Skeletal muscle cell (primary cell): ENCODE measurements around the gene TEX38.
"Not testable (repeated sequence)": the region's sequence is repeated elsewhere in the genome, so short reads cannot be mapped to it uniquely, and the experiment has no call there.

Experiments
- DNase-seq: peaks from one replicate; pipeline ENCODE4 v3.0.0-alpha.2; 2010; ENCODE audit warnings: low read depth
- H3K4me3 ChIP-seq: 2 replicates; pipeline ENCODE4 v1.5.1; 2011; ENCODE audit warnings: low read depth, mild to moderate bottlenecking, control low read depth, low read length, moderate library complexity

Gene TEX38

GRCh38 chr1:46671554-46671953 lies at the start of gene TEX38:
Gene TEX38, plus strand, starts transcription at chr1:46671854. Its CDS starts 81 bp downstream, at chr1:46671935.
- DNase-seq, result no peak
- H3K4me3 ChIP-seq, result no peak within 1 kb of the TSS

- no peak overlapping the region for H3K4me3 ChIP-seq
- no peak for DNase-seq
Observed at GRCh38 chr1:46621930-46622329, 49.7 kb upstream of the TEX38 start.

- DNase-seq, result no peak
Observed at GRCh38 chr1:46622344-46622743, 49.3 kb upstream of the TEX38 start.

GRCh38 chr1:46623743-46624644 lies 47.7 kb upstream of the TEX38 start:
- H3K4me3 ChIP-seq, result no peak overlapping the region
- DNase-seq, result no peak

More at GRCh38 chr1:46622344-46622743, 49.3 kb upstream of the TEX38 start:
- no peak overlapping the region for H3K4me3 ChIP-seq

GRCh38 chr1:46630719-46631118 lies 40.9 kb upstream of the TEX38 start:
- no peak overlapping the region for H3K4me3 ChIP-seq
- DNase-seq, result no peak

GRCh38 chr1:46635205-46635604 lies 36.4 kb upstream of the TEX38 start:
- no peak overlapping the region for H3K4me3 ChIP-seq
- DNase-seq, result no peak

GRCh38 chr1:46637444-46638083 lies 34.1 kb upstream of the TEX38 start:
- H3K4me3 ChIP-seq, result no peak overlapping the region
- no peak for DNase-seq

- H3K4me3 ChIP-seq, result no peak overlapping the region
- DNase-seq, result no peak
Observed at GRCh38 chr1:46638921-46639320, 32.7 kb upstream of the TEX38 start.

GRCh38 chr1:46639547-46639946 lies 32.1 kb upstream of the TEX38 start:
- DNase-seq, result no peak
- H3K4me3 ChIP-seq, result no peak overlapping the region

GRCh38 chr1:46642115-46642680 lies 29.5 kb upstream of the TEX38 start:
- no peak overlapping the region for H3K4me3 ChIP-seq
- DNase-seq, result no peak

- no peak overlapping the region for H3K4me3 ChIP-seq
- DNase-seq, result peak; percentile 89
Observed at GRCh38 chr1:46643368-46643775, 28.3 kb upstream of the TEX38 start.

- no peak overlapping the region for H3K4me3 ChIP-seq
- DNase-seq, result no peak
Observed at GRCh38 chr1:46645815-46646214, 25.8 kb upstream of the TEX38 start.

GRCh38 chr1:46646331-46646730 lies 25.3 kb upstream of the TEX38 start:
- no peak overlapping the region for H3K4me3 ChIP-seq
- no peak for DNase-seq

- H3K4me3 ChIP-seq, result no peak overlapping the region
- no peak for DNase-seq
Observed at GRCh38 chr1:46646844-46647243, 24.8 kb upstream of the TEX38 start.

- no peak overlapping the region for H3K4me3 ChIP-seq
- DNase-seq, result no peak
Observed at GRCh38 chr1:46647611-46648010, 24.0 kb upstream of the TEX38 start.

- H3K4me3 ChIP-seq, result no peak overlapping the region
- no peak for DNase-seq
Observed at GRCh38 chr1:46649764-46650163, 21.9 kb upstream of the TEX38 start.

GRCh38 chr1:46650491-46650890 lies 21.2 kb upstream of the TEX38 start:
- no peak overlapping the region for H3K4me3 ChIP-seq
- DNase-seq, result no peak

- not testable (repeated sequence) for H3K4me3 ChIP-seq, DNase-seq
Observed at GRCh38 chr1:46651152-46651551, 20.5 kb upstream of the TEX38 start.

GRCh38 chr1:46652321-46653100 lies 19.1 kb upstream of the TEX38 start:
- H3K4me3 ChIP-seq, result no peak overlapping the region
- no peak for DNase-seq
